ENCODE measurements around the gene GLCE. TPM values are rescaled to one million over a fixed set of nuclear protein-coding genes. Genes with fewer than 3 reads are reported as not detected.

The GLCE gene
- total and polyA plus RNA-seq, 9 of the 15 experiments (the other 6 are each of a cell fraction or from before 2014, with no cell fraction given) = 4.6 to 12.3 (median 10.6) TPM

DNA sequence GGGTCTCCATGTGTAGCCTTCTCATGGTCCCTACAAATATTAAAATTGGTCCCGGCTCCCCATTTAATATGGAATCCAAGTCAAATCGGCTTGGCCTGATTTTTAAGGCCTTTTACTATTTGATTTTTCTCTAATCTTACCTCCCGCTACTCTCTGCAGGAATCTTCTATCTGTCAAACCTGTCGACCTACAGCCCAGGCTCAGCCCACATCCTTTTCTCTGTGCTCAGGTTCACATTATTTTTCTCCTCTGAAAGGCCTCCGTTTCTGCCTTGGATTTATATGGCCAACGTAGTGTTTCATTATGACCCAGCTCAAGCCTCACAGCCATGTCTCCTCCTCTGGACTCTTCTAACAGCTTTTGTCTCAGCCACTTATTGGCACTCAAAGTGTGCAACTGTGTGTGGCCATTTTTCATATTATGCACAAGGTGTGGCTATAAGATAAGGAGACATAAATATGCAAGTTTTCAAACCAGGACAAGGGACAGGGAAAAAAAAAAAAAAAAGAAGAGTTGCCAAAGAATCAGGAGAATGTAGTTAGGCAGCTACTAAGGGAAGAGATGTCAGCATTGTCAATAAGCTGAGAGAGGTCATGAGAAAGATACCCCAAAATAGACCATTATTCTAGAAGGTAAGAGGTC is 2.1 kb upstream of the GLCE start (continued):
- TF ChIP-seq, protein P1, sequence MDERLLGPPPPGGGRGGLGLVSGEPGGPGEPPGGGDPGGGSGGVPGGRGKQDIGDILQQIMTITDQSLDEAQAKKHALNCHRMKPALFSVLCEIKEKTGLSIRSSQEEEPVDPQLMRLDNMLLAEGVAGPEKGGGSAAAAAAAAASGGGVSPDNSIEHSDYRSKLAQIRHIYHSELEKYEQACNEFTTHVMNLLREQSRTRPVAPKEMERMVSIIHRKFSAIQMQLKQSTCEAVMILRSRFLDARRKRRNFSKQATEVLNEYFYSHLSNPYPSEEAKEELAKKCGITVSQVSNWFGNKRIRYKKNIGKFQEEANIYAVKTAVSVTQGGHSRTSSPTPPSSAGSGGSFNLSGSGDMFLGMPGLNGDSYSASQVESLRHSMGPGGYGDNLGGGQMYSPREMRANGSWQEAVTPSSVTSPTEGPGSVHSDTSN (CRISPR knock-in tag; IDR thresholded peaks at IDR 0.05; ENCODE audit: low read depth) = no peak
- TF ChIP-seq, protein P1 (tag; conservative IDR thresholded peaks at IDR 0.05; ENCODE audit: low read depth) = peak; percentile 74
- TF ChIP-seq PTBP1 (IDR thresholded peaks at IDR 0.05; ENCODE audit: low read depth, low read length) (no peak), TGIF2 (CRISPR knock-in tag; IDR thresholded peaks at IDR 0.05) (no peak), MAFG (tag; conservative IDR thresholded peaks at IDR 0.05) (no peak), CBX2 (IDR thresholded peaks at IDR 0.05; ENCODE audit: insufficient read depth, low read length, poor library complexity, severe bottlenecking) (no peak), LCOR (CRISPR knock-in tag; IDR thresholded peaks at IDR 0.05) (no peak), C11orf30 (IDR thresholded peaks at IDR 0.05; ENCODE audit: low read depth) (no peak), GATA2 (CRISPR knock-in tag; IDR thresholded peaks at IDR 0.05) (no peak), TBL1XR1 (IDR thresholded peaks at IDR 0.05; ENCODE audit: low read length in 2 of 2) (no peak), EP300 (IDR thresholded peaks at IDR 0.05; ENCODE audit: low read length) (0 out of 2 replicates have a peak, but pooled peaks have one; percentile 48), ZNF589 (CRISPR knock-in tag; IDR thresholded peaks at IDR 0.05; ENCODE audit: low read depth) (no peak), TEAD4 (IDR thresholded peaks at IDR 0.05; ENCODE audit: low read length) (peak; percentile 71), TEAD4 (CRISPR knock-in tag; IDR thresholded peaks at IDR 0.05; ENCODE audit: borderline replicate concordance) (no peak), SMAD4 (CRISPR knock-in tag; conservative IDR thresholded peaks at IDR 0.05) (no peak), DACH1 (IDR thresholded peaks at IDR 0.05; ENCODE audit: partially characterized antibody) (no peak)
- TF ChIP-seq, protein P2, sequence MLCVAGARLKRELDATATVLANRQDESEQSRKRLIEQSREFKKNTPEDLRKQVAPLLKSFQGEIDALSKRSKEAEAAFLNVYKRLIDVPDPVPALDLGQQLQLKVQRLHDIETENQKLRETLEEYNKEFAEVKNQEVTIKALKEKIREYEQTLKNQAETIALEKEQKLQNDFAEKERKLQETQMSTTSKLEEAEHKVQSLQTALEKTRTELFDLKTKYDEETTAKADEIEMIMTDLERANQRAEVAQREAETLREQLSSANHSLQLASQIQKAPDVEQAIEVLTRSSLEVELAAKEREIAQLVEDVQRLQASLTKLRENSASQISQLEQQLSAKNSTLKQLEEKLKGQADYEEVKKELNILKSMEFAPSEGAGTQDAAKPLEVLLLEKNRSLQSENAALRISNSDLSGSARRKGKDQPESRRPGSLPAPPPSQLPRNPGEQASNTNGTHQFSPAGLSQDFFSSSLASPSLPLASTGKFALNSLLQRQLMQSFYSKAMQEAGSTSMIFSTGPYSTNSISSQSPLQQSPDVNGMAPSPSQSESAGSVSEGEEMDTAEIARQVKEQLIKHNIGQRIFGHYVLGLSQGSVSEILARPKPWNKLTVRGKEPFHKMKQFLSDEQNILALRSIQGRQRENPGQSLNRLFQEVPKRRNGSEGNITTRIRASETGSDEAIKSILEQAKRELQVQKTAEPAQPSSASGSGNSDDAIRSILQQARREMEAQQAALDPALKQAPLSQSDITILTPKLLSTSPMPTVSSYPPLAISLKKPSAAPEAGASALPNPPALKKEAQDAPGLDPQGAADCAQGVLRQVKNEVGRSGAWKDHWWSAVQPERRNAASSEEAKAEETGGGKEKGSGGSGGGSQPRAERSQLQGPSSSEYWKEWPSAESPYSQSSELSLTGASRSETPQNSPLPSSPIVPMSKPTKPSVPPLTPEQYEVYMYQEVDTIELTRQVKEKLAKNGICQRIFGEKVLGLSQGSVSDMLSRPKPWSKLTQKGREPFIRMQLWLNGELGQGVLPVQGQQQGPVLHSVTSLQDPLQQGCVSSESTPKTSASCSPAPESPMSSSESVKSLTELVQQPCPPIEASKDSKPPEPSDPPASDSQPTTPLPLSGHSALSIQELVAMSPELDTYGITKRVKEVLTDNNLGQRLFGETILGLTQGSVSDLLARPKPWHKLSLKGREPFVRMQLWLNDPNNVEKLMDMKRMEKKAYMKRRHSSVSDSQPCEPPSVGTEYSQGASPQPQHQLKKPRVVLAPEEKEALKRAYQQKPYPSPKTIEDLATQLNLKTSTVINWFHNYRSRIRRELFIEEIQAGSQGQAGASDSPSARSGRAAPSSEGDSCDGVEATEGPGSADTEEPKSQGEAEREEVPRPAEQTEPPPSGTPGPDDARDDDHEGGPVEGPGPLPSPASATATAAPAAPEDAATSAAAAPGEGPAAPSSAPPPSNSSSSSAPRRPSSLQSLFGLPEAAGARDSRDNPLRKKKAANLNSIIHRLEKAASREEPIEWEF (CRISPR knock-in tag; IDR thresholded peaks at IDR 0.05) = 0 out of 2 replicates have a peak, but pooled peaks have one; percentile 28
- TF ChIP-seq, protein P3, sequence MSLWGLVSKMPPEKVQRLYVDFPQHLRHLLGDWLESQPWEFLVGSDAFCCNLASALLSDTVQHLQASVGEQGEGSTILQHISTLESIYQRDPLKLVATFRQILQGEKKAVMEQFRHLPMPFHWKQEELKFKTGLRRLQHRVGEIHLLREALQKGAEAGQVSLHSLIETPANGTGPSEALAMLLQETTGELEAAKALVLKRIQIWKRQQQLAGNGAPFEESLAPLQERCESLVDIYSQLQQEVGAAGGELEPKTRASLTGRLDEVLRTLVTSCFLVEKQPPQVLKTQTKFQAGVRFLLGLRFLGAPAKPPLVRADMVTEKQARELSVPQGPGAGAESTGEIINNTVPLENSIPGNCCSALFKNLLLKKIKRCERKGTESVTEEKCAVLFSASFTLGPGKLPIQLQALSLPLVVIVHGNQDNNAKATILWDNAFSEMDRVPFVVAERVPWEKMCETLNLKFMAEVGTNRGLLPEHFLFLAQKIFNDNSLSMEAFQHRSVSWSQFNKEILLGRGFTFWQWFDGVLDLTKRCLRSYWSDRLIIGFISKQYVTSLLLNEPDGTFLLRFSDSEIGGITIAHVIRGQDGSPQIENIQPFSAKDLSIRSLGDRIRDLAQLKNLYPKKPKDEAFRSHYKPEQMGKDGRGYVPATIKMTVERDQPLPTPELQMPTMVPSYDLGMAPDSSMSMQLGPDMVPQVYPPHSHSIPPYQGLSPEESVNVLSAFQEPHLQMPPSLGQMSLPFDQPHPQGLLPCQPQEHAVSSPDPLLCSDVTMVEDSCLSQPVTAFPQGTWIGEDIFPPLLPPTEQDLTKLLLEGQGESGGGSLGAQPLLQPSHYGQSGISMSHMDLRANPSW (CRISPR knock-in tag; IDR thresholded peaks at IDR 0.05) = no peak
